Heart left ventricle (tissue), 16 donors: ENCODE results near the gene LRBA. TPM values are rescaled to one million over a fixed set of nuclear protein-coding genes. Genes with fewer than 3 reads are reported as not detected.

Source experiments
- ATAC-seq, 4 donors: fragments of 200-7000 bp; cut with Tn5 transposase; one replicate each; pipeline ENCODE4 v1.9.1; 2020 to 2022; ENCODE audit warnings: moderate library complexity in 4 of 4, mild to moderate bottlenecking in 3 of 4, moderate number of reproducible peaks in 1 of 4
- DNase-seq, 5 donors: peaks; one replicate each; pipeline ENCODE4 v3.0.0-alpha.2; 2020
- H3K27ac ChIP-seq, 12 donors: fragments of 200-600 bp; sonication (generic) in 4 of 12; one replicate each; pipeline versions ENCODE4 v1.5.0 to v1.8.0; 2016 to 2022; ENCODE audit warnings: mild to moderate bottlenecking in 2 of 12
- H3K27me3 ChIP-seq, 9 donors: fragments of 200-600 bp; sonication (generic) in 2 of 9; one replicate each; pipeline versions ENCODE4 v1.5.1 to v1.8.0; 2016 to 2022; ENCODE audit warnings: mild to moderate bottlenecking in 3 of 9
- H3K36me3 ChIP-seq, 9 donors: fragments of 200-600 bp; sonication (generic) in 2 of 9; one replicate each; pipeline versions ENCODE4 v1.5.0 to v1.8.0; 2018 to 2022; ENCODE audit warnings: mild to moderate bottlenecking in 2 of 9
- H3K4me1 ChIP-seq, 12 donors: fragments of 200-600 bp; sonication (generic) in 4 of 12; one replicate each; pipeline versions ENCODE4 v1.5.0 to v1.8.0; 2016 to 2022; ENCODE audit warnings: mild to moderate bottlenecking in 3 of 12
- H3K4me3 ChIP-seq, 12 donors: fragments of 200-600 bp; sonication (generic) in 4 of 12; one replicate each; pipeline versions ENCODE4 v1.5.0 to v1.8.0; 2017 to 2022; ENCODE audit warnings: mild to moderate bottlenecking in 9 of 12, moderate library complexity in 4 of 12
- H3K9me3 ChIP-seq, 12 donors: fragments of 200-600 bp; sonication (generic) in 4 of 12; one replicate each; pipeline versions ENCODE4 v1.5.0 to v1.8.0; 2016 to 2022; ENCODE audit warnings: mild to moderate bottlenecking in 1 of 12
- CTCF ChIP-seq, 12 donors: fragments of 200-600 bp; sonication (generic) in 4 of 12; IDR thresholded peaks; one replicate each; pipeline versions ENCODE4 v1.5.0 to v1.8.0; 2018 to 2022; ENCODE audit warnings: antibody characterized with exemption in 12 of 12, mild to moderate bottlenecking in 5 of 12
- POLR2A ChIP-seq, 2 donors: fragments of 450-650 bp; IDR thresholded peaks; one replicate each; pipeline ENCODE4 v1.6.1; 2017; ENCODE audit warnings: antibody characterized with exemption in 2 of 2, mild to moderate bottlenecking in 2 of 2, moderate library complexity in 2 of 2
- WGBS, 4 donors: extraction: QIAGEN DNeasy Blood & Tissue Kit in 2 of 4; methylation state at CpG; one replicate each; pipeline versions ENCODE4 v1.1.5 to v1.1.7; 2013 to 2018; 5-methylcytosine and 5-hydroxymethylcytosine counted together
- intact Hi-C, 10 donors: fragments of 100-400 bp; cut with DNase I; formaldehyde crosslinking; loops; one replicate each; pipeline versions ENCODE4 v1.11.1 to v1.14.2; 2022
- polyA plus RNA-seq, 2 donors: library from polyadenylated mRNA; stranded (reverse); fragments of 200-250 nt; gene quantifications; one replicate each; pipeline ENCODE4 v1.2.3, GENCODE V29; 2013
- total RNA-seq, 9 donors: library from RNA; depleted of rRNA in 2 of 9; stranded (reverse); fragments of >200 nt in 2 of 9; fragmentation: NEBNext Ultra II Directional in 3 of 9; extraction: Animal tissue kit (Norgen Biotek cat#: 25700) in 3 of 9; gene quantifications; one replicate each; pipeline versions ENCODE4 v1.1.0 to v1.2.4, GENCODE V29; 2016 to 2023
- donor health status: ischemic (EF 13 %, LVEDD 7.1; RV severe dilation, severe dysfunction).
- donor health status: healthy with polysubstance abuse.
- donor health status: DM: no; HTN: yes; CAD: no.
- donor health status: DM: no; HTN: no; CAD: no.
- donor health status: ischemic (EF 25% LVEDD 6.9; RV normal size, moderate dysfunction).
- donor health status: ischemic (EF 25% LVEDD 5.7; RV mildly dilated, moderate dysfunction).
- donor health status: healthy.
- donor health status: DM: yes; HTN: yes; CAD: no.
- donor health status: ischemic (EF 35%, LVEDD 5.7; RV mildly dilated, moderate dysfunction).
- donor health status: nonischemic (EF 11% LVEDD 7.7; RV severe dilation, severe dysfunction).
- donor health status: DM: yes; HTN: yes; CAD: no.
- donor health status: PGD.
- donor health status: ischemic (EF 29% LVEDD 5.4; RV normal size, mild dysfunction).
- donor health status: nonischemic (EF 23%, LVEDD 6.1; RV moderate dilation, normal function).

The LRBA gene
- total and polyA plus RNA-seq, 11 donors = 6.5 to 35.1 (median 22.6) TPM

- ATAC-seq = no peak
Measured at GRCh38 chr4:150862829-150863228, 152.3 kb downstream of the LRBA start.

GRCh38 chr4:150859453-150859852, 155.6 kb downstream of the LRBA start:
- no peak overlapping the region for H3K4me3 ChIP-seq
- 46 to 62% (median 53%) methylated on average over 1 of the region's 1 CpG for WGBS, 4 donors
- no peaks in the 10 kb centered on the region for H3K27me3 ChIP-seq
- H3K9me3 ChIP-seq = no peaks in the 10 kb centered on the region
- H3K4me1 ChIP-seq = no peaks in the 10 kb centered on the region
- H3K27ac ChIP-seq = no peak overlapping the region
- DNase-seq (no peak), ATAC-seq (no peak)
- no peak for TF ChIP-seq CTCF (IDR thresholded peaks at IDR 0.05)
- no peak for TF ChIP-seq POLR2A (IDR thresholded peaks at IDR 0.05)
- H3K36me3 ChIP-seq = no peaks in the 10 kb centered on the region
- intact Hi-C loops = no loop called here

More at GRCh38 chr4:150862829-150863228, 152.3 kb downstream of the LRBA start:
- TF ChIP-seq POLR2A (IDR thresholded peaks at IDR 0.05) (no peak), CTCF (IDR thresholded peaks at IDR 0.05) (no peak)
- H3K27me3 ChIP-seq = no peaks in the 10 kb centered on the region
- WGBS, 4 donors = 92 to 97% (median 93%) methylated on average over 5 of the region's 5 CpGs
- no peak overlapping the region for H3K27ac ChIP-seq
- no peaks in the 10 kb centered on the region for H3K4me1 ChIP-seq
- H3K36me3 ChIP-seq = peaks cover 0 to 3% (median 0%) of the 10 kb centered on the region in 9 donors
- H3K4me3 ChIP-seq = no peak overlapping the region
- intact Hi-C loops = loop anchor here in 6 of 10 donors (10.0 kb wide), 4 partner anchors 138 to 878 kb away; no protein-coding TSS in a partner anchor
- no peak for DNase-seq
- H3K9me3 ChIP-seq = no peaks in the 10 kb centered on the region

GRCh38 chr4:150855981-150856510, 159.0 kb downstream of the LRBA start:
- no peak for ATAC-seq
- TF ChIP-seq POLR2A (IDR thresholded peaks at IDR 0.05) (no peak), CTCF (IDR thresholded peaks at IDR 0.05) (no peak)
- intact Hi-C loops = no loop called here
- 95 to 97% (median 95%) methylated on average over 1 of the region's 1 CpG for WGBS, 4 donors
- H3K9me3 ChIP-seq = no peaks in the 10 kb centered on the region
- H3K27ac ChIP-seq = no peak overlapping the region
- peaks cover 0 to 15% (median 6%) of the 10 kb centered on the region in 9 donors for H3K36me3 ChIP-seq
- no peak for DNase-seq
- H3K4me1 ChIP-seq = peaks cover 0 to 12% (median 0%) of the 10 kb centered on the region in 12 donors
- no peak overlapping the region for H3K4me3 ChIP-seq
- no peaks in the 10 kb centered on the region for H3K27me3 ChIP-seq

DNA sequence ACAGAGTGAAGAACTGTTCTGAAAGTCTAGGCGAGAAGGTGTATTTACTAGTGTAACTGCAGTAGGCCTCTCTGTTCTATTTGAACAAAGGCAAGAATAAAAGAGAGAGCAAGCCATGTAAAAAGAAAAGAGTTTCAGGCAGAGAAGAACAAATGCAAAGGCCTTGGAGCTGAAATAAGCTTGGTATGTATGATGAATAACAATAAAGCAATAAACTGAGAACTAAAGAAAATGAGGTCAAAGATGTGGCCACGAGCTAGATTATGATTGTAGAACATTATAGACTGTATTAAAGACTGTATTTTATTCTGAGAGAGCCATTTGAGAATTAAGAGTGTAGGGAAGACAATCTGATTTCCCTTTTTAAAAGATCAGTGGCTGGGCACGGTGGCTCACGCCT, 160.5 kb downstream of the LRBA start:
- H3K4me1 ChIP-seq = peaks cover 0 to 12% (median 0%) of the 10 kb centered on the region in 12 donors
- H3K9me3 ChIP-seq = no peaks in the 10 kb centered on the region
- WGBS, 4 donors = 96 to 98% (median 97%) methylated on average over 4 of the region's 4 CpGs
- no peak overlapping the region for H3K27ac ChIP-seq
- H3K36me3 ChIP-seq = peaks cover 0 to 26% (median 8%) of the 10 kb centered on the region in 9 donors
- intact Hi-C loops = no loop called here
- H3K27me3 ChIP-seq = no peaks in the 10 kb centered on the region
- TF ChIP-seq CTCF (IDR thresholded peaks at IDR 0.05) = no peak
- TF ChIP-seq POLR2A (IDR thresholded peaks at IDR 0.05) = no peak
- ATAC-seq (no peak), DNase-seq (no peak)
- H3K4me3 ChIP-seq = no peak overlapping the region
